Measurements from ENCODE around the gene ACKR3. TPM values are rescaled to one million over a fixed set of nuclear protein-coding genes. Genes with fewer than 3 reads are reported as not detected.

Gene ACKR3
- total RNA-seq, 2 experiments from 2014 or later = 0.61 to 0.74 TPM

DNA sequence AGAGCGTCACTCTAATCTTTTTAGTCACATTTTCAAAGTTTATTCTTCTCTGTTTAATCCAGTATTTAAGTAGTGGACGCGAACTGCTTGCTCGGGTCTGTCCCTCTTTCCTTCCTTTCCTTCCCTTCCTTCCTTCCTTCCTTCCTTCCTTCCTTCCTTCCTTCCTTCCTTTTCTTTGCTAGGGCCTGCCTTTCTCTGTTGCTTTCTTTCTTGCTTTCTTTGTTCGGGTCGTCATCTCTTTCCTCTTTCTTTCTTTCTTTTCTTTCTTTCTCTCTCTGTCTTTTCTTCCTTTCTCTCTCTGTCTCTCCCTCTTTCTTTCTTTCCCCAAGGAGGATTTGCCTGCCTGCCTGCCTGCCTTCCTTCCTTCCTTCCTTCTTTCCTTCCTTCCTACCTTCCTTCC, 3.0 kb upstream of the ACKR3 start:
- ChIA-PET POLR2A (interaction anchor here (1.2 kb wide), 1 partner anchor 13 kb away, joined by 3 read pairs; no protein-coding TSS in a partner anchor), CTCF (no interaction called here)
- TF ChIP-seq, protein P1, sequence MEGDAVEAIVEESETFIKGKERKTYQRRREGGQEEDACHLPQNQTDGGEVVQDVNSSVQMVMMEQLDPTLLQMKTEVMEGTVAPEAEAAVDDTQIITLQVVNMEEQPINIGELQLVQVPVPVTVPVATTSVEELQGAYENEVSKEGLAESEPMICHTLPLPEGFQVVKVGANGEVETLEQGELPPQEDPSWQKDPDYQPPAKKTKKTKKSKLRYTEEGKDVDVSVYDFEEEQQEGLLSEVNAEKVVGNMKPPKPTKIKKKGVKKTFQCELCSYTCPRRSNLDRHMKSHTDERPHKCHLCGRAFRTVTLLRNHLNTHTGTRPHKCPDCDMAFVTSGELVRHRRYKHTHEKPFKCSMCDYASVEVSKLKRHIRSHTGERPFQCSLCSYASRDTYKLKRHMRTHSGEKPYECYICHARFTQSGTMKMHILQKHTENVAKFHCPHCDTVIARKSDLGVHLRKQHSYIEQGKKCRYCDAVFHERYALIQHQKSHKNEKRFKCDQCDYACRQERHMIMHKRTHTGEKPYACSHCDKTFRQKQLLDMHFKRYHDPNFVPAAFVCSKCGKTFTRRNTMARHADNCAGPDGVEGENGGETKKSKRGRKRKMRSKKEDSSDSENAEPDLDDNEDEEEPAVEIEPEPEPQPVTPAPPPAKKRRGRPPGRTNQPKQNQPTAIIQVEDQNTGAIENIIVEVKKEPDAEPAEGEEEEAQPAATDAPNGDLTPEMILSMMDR (IDR thresholded peaks at IDR 0.05) = no peak
- ATAC-seq (ENCODE audit: poor library complexity) (no peak), DNase-seq (no peak)
- Histone ChIP-seq H3K27ac (ENCODE audit: low read depth in 1 of 2, low read length in 2 of 2) (no peak overlapping the region), H3K9me3 (ENCODE audit: control insufficient read depth in 1 of 2, insufficient read depth in 1 of 2, low read length in 2 of 2) (no peaks in the 10 kb centered on the region), H3K4me3 (ENCODE audit: low read length) (no peak overlapping the region), H3K4me1 (ENCODE audit: insufficient read depth, low read length) (peaks cover 23% of the 10 kb centered on the region), H3K36me3 (ENCODE audit: insufficient read depth, low read length) (peaks cover 38% of the 10 kb centered on the region), H3K27me3 (ENCODE audit: control insufficient read depth in 1 of 2, insufficient read depth in 2 of 2, low read length in 2 of 2) (no peaks in the 10 kb centered on the region)
- Mint-ChIP-seq H3K4me1 (ENCODE audit: low read depth) (peaks cover 20% of the 10 kb centered on the region), H3K4me3 (peak overlapping the region; percentile 42), H3K36me3 (ENCODE audit: low read depth) (peaks cover 34% of the 10 kb centered on the region), H3K9me3 (no peaks in the 10 kb centered on the region), H3K27ac (no peak overlapping the region), H3K27me3 (no peaks in the 10 kb centered on the region)
- intact Hi-C loops (cut with DNase I, micrococcal nuclease) = no loop called here

DNA sequence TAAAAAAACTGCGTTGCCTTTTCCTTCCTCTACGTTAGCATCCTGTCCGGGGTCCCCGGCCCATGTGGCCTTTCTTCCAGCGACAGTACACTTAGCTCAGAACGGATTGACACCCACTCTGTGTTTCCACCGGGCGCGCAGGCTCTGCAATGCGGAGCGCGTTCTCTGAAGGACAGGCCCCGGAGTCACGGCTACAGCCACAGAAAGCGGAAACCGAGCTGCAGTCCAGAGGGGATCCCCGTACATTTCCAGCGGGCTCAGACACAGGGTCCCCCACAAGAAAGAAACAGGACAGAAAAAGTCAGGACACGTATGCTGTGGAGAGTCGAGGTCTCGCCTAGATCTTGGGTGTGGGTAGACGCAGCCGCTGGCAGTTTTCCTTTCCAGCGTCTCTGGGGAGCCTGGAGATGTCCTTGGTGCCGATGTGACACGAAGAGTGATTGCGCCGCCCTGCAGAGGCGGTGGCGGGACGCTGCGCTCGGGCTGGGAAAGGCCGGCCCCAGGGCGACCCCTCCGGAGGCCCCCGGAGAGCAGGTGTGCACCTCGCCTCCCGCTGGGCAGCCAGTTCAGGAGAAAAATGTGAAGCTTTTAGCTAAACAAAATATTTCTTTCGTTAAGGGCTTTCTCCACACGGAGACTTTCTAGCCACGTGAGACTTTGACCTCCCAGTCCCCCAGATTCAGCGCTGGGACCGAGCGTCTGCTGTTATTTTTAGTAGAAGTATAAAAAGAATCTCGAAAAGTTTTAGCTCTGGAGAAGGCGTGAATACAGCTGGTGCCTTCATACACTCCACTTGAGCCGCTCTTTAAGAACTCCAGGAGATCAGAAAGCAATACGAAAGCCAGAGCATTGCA, 1.3 kb upstream of the ACKR3 start:
- H3K4me1 ChIP-seq (ENCODE audit: insufficient read depth, low read length) = peaks cover 23% of the 10 kb centered on the region
- H3K9me3 ChIP-seq (ENCODE audit: control insufficient read depth in 1 of 2, insufficient read depth in 1 of 2, low read length in 2 of 2) = no peaks in the 10 kb centered on the region
- H3K27me3 Mint-ChIP-seq = no peaks in the 10 kb centered on the region
- H3K4me3 Mint-ChIP-seq = peak overlapping the region; percentile 87
- ChIA-PET CTCF (interaction anchor here (1.3 to 5.1 kb wide), 2 partner anchors 55 to 225 kb away, joined by 5 to 73 read pairs; no protein-coding TSS in a partner anchor), POLR2A (interaction anchor here (1.3 to 2.7 kb wide), 6 partner anchors 10 to 56 kb away, joined by 3 to 19 read pairs (median 10); no protein-coding TSS in a partner anchor)
- H3K9me3 Mint-ChIP-seq = no peaks in the 10 kb centered on the region
- intact Hi-C loops (cut with DNase I, micrococcal nuclease) = loop anchor here in 1 of 2 experiments (2.0 kb wide), 2 partner anchors 21 to 225 kb away; no protein-coding TSS in a partner anchor
- TF ChIP-seq, protein P1 (IDR thresholded peaks at IDR 0.05) = no peak
- no peaks in the 10 kb centered on the region for H3K27me3 ChIP-seq (ENCODE audit: control insufficient read depth in 1 of 2, insufficient read depth in 2 of 2, low read length in 2 of 2)
- DNase-seq (peak in 8 of 14 experiments; percentile 16 to 58 (median 36)), ATAC-seq (ENCODE audit: poor library complexity) (peak; percentile 13)
- H3K36me3 ChIP-seq (ENCODE audit: insufficient read depth, low read length) = peaks cover 27% of the 10 kb centered on the region
- no peak overlapping the region for H3K27ac ChIP-seq (ENCODE audit: low read depth in 1 of 2, low read length in 2 of 2)
- peaks cover 17% of the 10 kb centered on the region for H3K36me3 Mint-ChIP-seq (ENCODE audit: low read depth)
- H3K27ac Mint-ChIP-seq = peak overlapping the region; percentile 68
- peak overlapping the region; percentile 50 for H3K4me3 ChIP-seq (ENCODE audit: low read length)
- H3K4me1 Mint-ChIP-seq (ENCODE audit: low read depth) = peaks cover 20% of the 10 kb centered on the region

DNA sequence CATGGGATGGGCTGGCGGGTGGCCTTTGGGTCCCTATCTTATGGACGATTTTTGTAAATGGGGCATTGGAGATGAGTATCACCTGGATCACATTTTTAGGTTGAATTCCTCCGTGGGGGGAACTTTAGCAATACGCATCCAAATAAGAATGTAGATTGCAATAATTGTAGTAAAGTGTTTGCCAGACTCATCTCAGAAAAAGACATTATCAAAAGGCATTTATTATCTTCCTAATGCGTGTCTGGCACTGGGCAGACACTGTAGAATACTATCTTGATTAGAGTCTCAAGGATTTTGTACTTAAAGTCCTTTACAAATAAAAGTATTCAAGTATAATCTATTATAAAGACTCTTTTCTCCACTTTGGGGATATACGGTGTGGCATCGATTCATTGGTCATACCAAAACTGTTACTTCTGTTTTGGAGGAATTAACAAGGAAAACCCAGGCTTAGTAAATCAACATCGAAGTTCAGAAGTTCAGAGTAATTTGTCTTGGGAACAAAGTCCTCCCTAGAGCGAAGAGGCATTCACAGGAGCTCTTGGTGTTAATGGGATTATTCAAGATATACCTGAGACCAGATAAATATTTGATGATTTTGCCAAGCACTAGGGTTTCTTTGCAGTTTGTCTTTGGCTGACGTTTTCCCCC, 578 bp upstream of the ACKR3 start:
- no peaks in the 10 kb centered on the region for H3K9me3 ChIP-seq (ENCODE audit: control insufficient read depth in 1 of 2, insufficient read depth in 1 of 2, low read length in 2 of 2)
- no peaks in the 10 kb centered on the region for H3K9me3 Mint-ChIP-seq
- TF ChIP-seq, protein P1 (IDR thresholded peaks at IDR 0.05) = no peak
- no peaks in the 10 kb centered on the region for H3K27me3 Mint-ChIP-seq
- ATAC-seq (ENCODE audit: poor library complexity) (no peak), DNase-seq (no peak)
- H3K4me3 Mint-ChIP-seq = peak overlapping the region; percentile 68
- CTCF ChIA-PET = interaction anchor here (0.9 to 5.1 kb wide), 8 partner anchors 9 to 516 kb away, joined by 3 to 73 read pairs (median 4); partner anchors contain the start of gene COPS8
- intact Hi-C loops (cut with DNase I, micrococcal nuclease) = loop anchor here (1.0 to 2.0 kb wide), 4 partner anchors 22 to 226 kb away; no protein-coding TSS in a partner anchor
- peak overlapping the region; percentile 33 for H3K27ac Mint-ChIP-seq
- H3K27ac ChIP-seq (ENCODE audit: low read depth in 1 of 2, low read length in 2 of 2) = no peak overlapping the region
- POLR2A ChIA-PET = interaction anchor here (1.0 to 2.7 kb wide), 10 partner anchors 10 to 61 kb away, joined by 3 to 26 read pairs (median 7); a partner anchor contains a TSS
- peaks cover 20% of the 10 kb centered on the region for H3K4me1 Mint-ChIP-seq (ENCODE audit: low read depth)
- peaks cover 15% of the 10 kb centered on the region for H3K36me3 Mint-ChIP-seq (ENCODE audit: low read depth)
- H3K4me3 ChIP-seq (ENCODE audit: low read length) = peak overlapping the region; percentile 50
- H3K4me1 ChIP-seq (ENCODE audit: insufficient read depth, low read length) = peaks cover 23% of the 10 kb centered on the region
- no peaks in the 10 kb centered on the region for H3K27me3 ChIP-seq (ENCODE audit: control insufficient read depth in 1 of 2, insufficient read depth in 2 of 2, low read length in 2 of 2)
- peaks cover 23% of the 10 kb centered on the region for H3K36me3 ChIP-seq (ENCODE audit: insufficient read depth, low read length)
